ENCODE data around the gene ACTL10. TPM values are rescaled to one million over a fixed set of nuclear protein-coding genes. Genes with fewer than 3 reads are reported as not detected.

ACTL10 gene
- total and polyA plus RNA-seq, 4 donors = 0.63 to 1.2 (median 1.1) TPM

GRCh38 chr20:33653218-33653899, 13.4 kb upstream of the ACTL10 start:
- Histone ChIP-seq H3K27me3 (ENCODE audit: control insufficient read depth in 1 of 2, insufficient read depth in 2 of 2, low read length in 1 of 2) (no peaks in the 10 kb centered on the region), H3K27ac (ENCODE audit: low read depth in 1 of 2, low read length in 2 of 2) (no peak overlapping the region), H3K4me1 (ENCODE audit: control insufficient read depth in 1 of 2, insufficient read depth in 2 of 2, low read length in 2 of 2) (no peaks in the 10 kb centered on the region), H3K36me3 (ENCODE audit: control insufficient read depth in 1 of 2, insufficient read depth in 2 of 2, low read length in 1 of 2) (no peaks in the 10 kb centered on the region), H3K4me3 (ENCODE audit: low read length in 2 of 2) (no peak overlapping the region), H3K9me3 (ENCODE audit: control insufficient read depth, low read length) (no peaks in the 10 kb centered on the region)
- intact Hi-C loops (cut with DNase I) = loop anchor here in 1 of 2 donors (5.0 kb wide), 1 partner anchor 196 kb away; no protein-coding TSS in a partner anchor
- WGBS, 2 donors = 33 to 35% methylated on average over 16 of the region's 16 CpGs
- ATAC-seq (ENCODE audit: low FRiP score) = peak; percentile 62
- DNase-seq = peak; percentile 63 to 87

DNA sequence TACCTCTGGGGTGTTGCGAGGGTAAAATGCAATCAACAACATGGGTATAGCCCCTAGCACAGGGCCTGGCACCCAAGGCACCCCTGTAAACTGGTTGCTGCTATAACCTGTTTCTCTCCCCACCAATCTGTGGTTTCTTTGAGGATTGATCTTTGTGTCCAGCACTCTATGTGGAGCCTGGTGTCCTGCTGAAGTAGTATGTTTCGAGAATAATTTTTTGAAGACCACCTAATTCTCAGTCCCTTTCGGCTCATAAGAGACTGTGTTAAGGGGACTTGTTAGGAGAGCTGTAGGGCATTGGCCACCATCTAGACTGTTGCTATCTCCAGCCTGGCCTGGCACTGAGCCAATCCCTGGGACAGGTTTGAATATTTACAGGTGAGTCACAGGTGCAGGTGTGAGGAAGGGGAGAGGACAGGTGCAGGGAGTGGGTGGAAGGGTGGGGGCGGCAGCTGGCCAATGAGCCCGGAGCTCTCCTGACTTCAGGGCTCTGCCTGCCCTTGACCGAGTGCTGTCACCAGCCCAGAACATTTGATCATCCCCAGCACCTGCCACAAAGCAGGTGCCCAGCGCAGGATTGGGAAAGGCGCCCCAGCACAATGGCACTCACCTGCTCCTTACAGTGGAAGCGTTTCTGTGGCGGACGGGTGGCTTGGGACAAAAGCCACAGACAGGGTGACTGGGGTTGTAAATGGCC, 12.7 kb upstream of the ACTL10 start:
- no peak overlapping the region for H3K27ac ChIP-seq (ENCODE audit: low read depth in 1 of 2, low read length in 2 of 2)
- no peaks in the 10 kb centered on the region for H3K27me3 ChIP-seq (ENCODE audit: control insufficient read depth in 1 of 2, insufficient read depth in 2 of 2, low read length in 1 of 2)
- DNase-seq = peak in 1 of 2 donors; percentile 75
- no peaks in the 10 kb centered on the region for H3K4me1 ChIP-seq (ENCODE audit: control insufficient read depth in 1 of 2, insufficient read depth in 2 of 2, low read length in 2 of 2)
- H3K36me3 ChIP-seq (ENCODE audit: control insufficient read depth in 1 of 2, insufficient read depth in 2 of 2, low read length in 1 of 2) = no peaks in the 10 kb centered on the region
- H3K9me3 ChIP-seq (ENCODE audit: control insufficient read depth, low read length) = no peaks in the 10 kb centered on the region
- intact Hi-C loops (cut with DNase I) = loop anchor here in 1 of 2 donors (5.0 kb wide), 1 partner anchor 197 kb away; no protein-coding TSS in a partner anchor
- WGBS, 2 donors = 87 to 92% methylated on average over 10 to 11 of the region's 11 CpGs
- ATAC-seq (ENCODE audit: low FRiP score) = no peak
- no peak overlapping the region for H3K4me3 ChIP-seq (ENCODE audit: low read length in 2 of 2)

DNA sequence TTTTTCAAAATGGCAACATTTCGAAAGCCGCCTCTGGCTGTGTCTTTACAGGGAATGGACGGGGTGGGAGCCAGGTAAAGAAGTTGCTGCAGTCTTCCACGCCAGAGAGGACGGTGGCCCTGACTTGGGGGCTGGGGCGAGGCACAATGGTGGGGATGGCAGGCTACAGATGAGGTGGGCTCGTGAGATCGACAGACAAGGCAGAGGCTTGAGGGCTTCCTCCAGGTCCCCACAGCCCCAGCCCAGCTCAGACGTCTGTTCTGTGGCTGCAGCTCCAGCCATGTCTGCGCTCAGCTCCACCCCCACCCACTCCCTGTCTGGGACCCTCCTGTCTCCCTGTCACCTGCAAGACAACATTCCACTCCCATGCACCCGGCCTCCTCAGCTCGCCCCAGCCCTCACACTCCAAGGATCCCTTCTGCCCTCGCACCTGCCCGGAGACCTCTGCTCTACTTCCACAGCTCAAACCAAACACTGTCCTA, 12.0 kb upstream of the ACTL10 start:
- no peak for ATAC-seq (ENCODE audit: low FRiP score)
- H3K36me3 ChIP-seq (ENCODE audit: control insufficient read depth in 1 of 2, insufficient read depth in 2 of 2, low read length in 1 of 2) = no peaks in the 10 kb centered on the region
- no peak overlapping the region for H3K27ac ChIP-seq (ENCODE audit: low read depth in 1 of 2, low read length in 2 of 2)
- no peaks in the 10 kb centered on the region for H3K9me3 ChIP-seq (ENCODE audit: control insufficient read depth, low read length)
- intact Hi-C loops (cut with DNase I) = loop anchor here in 1 of 2 donors (5.0 kb wide), 1 partner anchor 197 kb away; no protein-coding TSS in a partner anchor
- no peaks in the 10 kb centered on the region for H3K4me1 ChIP-seq (ENCODE audit: control insufficient read depth in 1 of 2, insufficient read depth in 2 of 2, low read length in 2 of 2)
- 71 to 72% methylated on average over 14 of the region's 14 CpGs for WGBS, 2 donors
- no peak overlapping the region for H3K4me3 ChIP-seq (ENCODE audit: low read length in 2 of 2)
- no peaks in the 10 kb centered on the region for H3K27me3 ChIP-seq (ENCODE audit: control insufficient read depth in 1 of 2, insufficient read depth in 2 of 2, low read length in 1 of 2)
- peak in 1 of 2 donors; percentile 73 for DNase-seq

GRCh38 chr20:33655164-33655563, 11.6 kb upstream of the ACTL10 start:
- H3K4me1 ChIP-seq (ENCODE audit: control insufficient read depth in 1 of 2, insufficient read depth in 2 of 2, low read length in 2 of 2) = no peaks in the 10 kb centered on the region
- H3K27me3 ChIP-seq (ENCODE audit: control insufficient read depth in 1 of 2, insufficient read depth in 2 of 2, low read length in 1 of 2) = no peaks in the 10 kb centered on the region
- no peaks in the 10 kb centered on the region for H3K36me3 ChIP-seq (ENCODE audit: control insufficient read depth in 1 of 2, insufficient read depth in 2 of 2, low read length in 1 of 2)
- no peaks in the 10 kb centered on the region for H3K9me3 ChIP-seq (ENCODE audit: control insufficient read depth, low read length)
- intact Hi-C loops (cut with DNase I) = no loop called here
- ATAC-seq (ENCODE audit: low FRiP score) (no peak), DNase-seq (no peak)
- no peak overlapping the region for H3K4me3 ChIP-seq (ENCODE audit: low read length in 2 of 2)
- H3K27ac ChIP-seq (ENCODE audit: low read depth in 1 of 2, low read length in 2 of 2) = no peak overlapping the region
- WGBS, 2 donors = 50 to 56% methylated on average over 4 of the region's 4 CpGs

DNA sequence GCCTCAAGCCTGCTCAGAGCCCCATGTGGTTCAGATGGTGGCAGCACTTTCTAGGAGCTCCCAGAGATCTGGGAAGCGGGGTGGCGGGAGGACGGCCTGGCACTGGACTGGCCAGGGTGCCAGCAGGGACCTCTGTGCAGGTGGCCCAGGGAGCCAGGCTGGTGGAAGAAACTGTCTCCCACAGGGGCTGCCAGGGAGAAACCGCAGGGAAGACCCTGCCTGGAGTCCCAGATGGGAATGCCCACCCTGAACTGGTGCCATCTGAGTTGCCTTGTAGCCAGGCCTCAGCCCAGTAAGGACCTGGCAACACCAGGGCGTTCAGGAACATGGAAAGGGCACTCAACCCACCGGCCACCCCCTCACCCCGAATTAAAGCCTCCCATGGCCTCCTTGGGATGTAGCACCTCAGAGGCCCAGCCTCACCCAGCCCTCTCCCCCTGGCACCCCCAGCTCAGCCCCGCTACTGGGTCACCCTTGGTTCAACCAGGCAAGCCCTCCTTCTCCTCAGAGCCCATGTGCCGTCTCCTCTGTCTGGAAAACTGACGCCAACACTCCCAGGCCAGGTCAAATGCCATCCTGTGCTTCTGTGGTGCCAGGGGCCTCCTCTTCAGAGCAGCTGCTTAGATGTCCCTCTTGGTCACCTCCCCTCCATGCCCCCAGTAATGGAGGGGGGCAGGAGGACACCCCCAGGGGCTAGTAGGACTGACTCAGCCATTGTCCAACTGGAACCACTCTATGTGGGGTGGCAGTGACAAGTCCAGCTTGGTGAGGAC, 10.5 kb upstream of the ACTL10 start:
- Histone ChIP-seq H3K27me3 (ENCODE audit: control insufficient read depth in 1 of 2, insufficient read depth in 2 of 2, low read length in 1 of 2) (no peaks in the 10 kb centered on the region), H3K27ac (ENCODE audit: low read depth in 1 of 2, low read length in 2 of 2) (no peak overlapping the region), H3K4me3 (ENCODE audit: low read length in 2 of 2) (no peak overlapping the region), H3K9me3 (ENCODE audit: control insufficient read depth, low read length) (no peaks in the 10 kb centered on the region), H3K4me1 (ENCODE audit: control insufficient read depth in 1 of 2, insufficient read depth in 2 of 2, low read length in 2 of 2) (no peaks in the 10 kb centered on the region), H3K36me3 (ENCODE audit: control insufficient read depth in 1 of 2, insufficient read depth in 2 of 2, low read length in 1 of 2) (no peaks in the 10 kb centered on the region)
- DNase-seq (peak in 1 of 2 donors; percentile 57), ATAC-seq (ENCODE audit: low FRiP score) (no peak)
- 87 to 93% methylated on average over 10 of the region's 10 CpGs for WGBS, 2 donors
- intact Hi-C loops (cut with DNase I) = no loop called here

DNA sequence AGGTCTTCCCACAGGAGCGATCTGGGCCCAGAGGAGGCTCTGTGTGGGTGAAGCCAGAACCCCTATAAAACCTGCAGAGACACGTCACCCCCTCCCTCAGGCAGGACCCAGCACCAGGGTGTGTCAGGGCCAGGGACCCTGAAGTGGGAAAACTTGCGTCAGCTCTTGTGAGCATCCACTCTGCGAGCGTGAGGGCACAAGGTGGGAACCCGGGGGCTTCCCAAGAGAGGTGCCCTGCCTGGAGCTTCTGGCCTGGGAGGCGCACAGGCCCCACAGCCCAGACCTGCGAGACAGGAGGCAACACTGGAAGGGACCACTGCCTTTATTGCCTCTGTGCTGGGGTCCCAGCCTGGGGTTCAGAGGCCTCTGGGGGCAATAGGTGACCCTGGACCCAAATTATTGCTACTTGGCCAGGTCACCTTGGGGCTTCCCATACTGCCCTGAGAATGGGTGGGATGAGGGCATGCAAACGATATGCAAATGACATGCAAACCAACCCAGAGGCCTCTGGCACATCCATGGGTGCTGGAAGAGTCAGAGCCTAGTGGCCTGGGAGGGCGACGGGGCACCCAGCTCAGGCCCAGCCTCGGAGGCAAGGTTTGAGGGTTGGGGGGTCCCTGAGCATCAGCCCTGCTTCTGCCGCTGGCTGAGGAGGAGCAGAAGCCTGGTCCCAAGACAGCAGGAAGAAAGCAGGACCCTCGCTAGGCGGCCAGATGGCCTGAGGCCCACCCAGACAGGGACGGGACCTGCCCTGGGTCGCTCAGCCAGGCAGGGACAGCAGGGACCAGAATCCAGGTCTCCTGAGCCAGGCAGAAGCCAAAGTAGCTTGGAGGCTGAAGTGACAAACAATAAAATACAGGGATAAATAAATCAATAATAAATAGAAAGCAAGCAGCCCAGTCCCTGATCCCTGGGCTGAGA, 9.7 kb upstream of the ACTL10 start:
- 94 to 95% methylated on average over 17 of the region's 17 CpGs for WGBS, 2 donors
- Histone ChIP-seq H3K27me3 (ENCODE audit: control insufficient read depth in 1 of 2, insufficient read depth in 2 of 2, low read length in 1 of 2) (no peaks in the 10 kb centered on the region), H3K27ac (ENCODE audit: low read depth in 1 of 2, low read length in 2 of 2) (no peak overlapping the region), H3K4me3 (ENCODE audit: low read length in 2 of 2) (no peak overlapping the region), H3K4me1 (ENCODE audit: control insufficient read depth in 1 of 2, insufficient read depth in 2 of 2, low read length in 2 of 2) (no peaks in the 10 kb centered on the region), H3K36me3 (ENCODE audit: control insufficient read depth in 1 of 2, insufficient read depth in 2 of 2, low read length in 1 of 2) (no peaks in the 10 kb centered on the region), H3K9me3 (ENCODE audit: control insufficient read depth, low read length) (no peaks in the 10 kb centered on the region)
- DNase-seq (peak; percentile 42 to 64), ATAC-seq (ENCODE audit: low FRiP score) (no peak)
- intact Hi-C loops (cut with DNase I) = no loop called here

- 90 to 93% methylated on average over 12 of the region's 12 CpGs for WGBS, 2 donors
- no peaks in the 10 kb centered on the region for H3K4me1 ChIP-seq (ENCODE audit: control insufficient read depth in 1 of 2, insufficient read depth in 2 of 2, low read length in 2 of 2)
- ATAC-seq (ENCODE audit: low FRiP score) (no peak), DNase-seq (peak; percentile 27 to 66)
- H3K4me3 ChIP-seq (ENCODE audit: low read length in 2 of 2) = no peak overlapping the region
- intact Hi-C loops (cut with DNase I) = no loop called here
- H3K9me3 ChIP-seq (ENCODE audit: control insufficient read depth, low read length) = no peaks in the 10 kb centered on the region
- H3K27ac ChIP-seq (ENCODE audit: low read depth in 1 of 2, low read length in 2 of 2) = no peak overlapping the region
- no peaks in the 10 kb centered on the region for H3K36me3 ChIP-seq (ENCODE audit: control insufficient read depth in 1 of 2, insufficient read depth in 2 of 2, low read length in 1 of 2)
- H3K27me3 ChIP-seq (ENCODE audit: control insufficient read depth in 1 of 2, insufficient read depth in 2 of 2, low read length in 1 of 2) = no peaks in the 10 kb centered on the region
Measured at GRCh38 chr20:33657704-33658095, 9.0 kb upstream of the ACTL10 start.

- Histone ChIP-seq H3K36me3 (ENCODE audit: control insufficient read depth in 1 of 2, insufficient read depth in 2 of 2, low read length in 1 of 2) (no peaks in the 10 kb centered on the region), H3K27ac (ENCODE audit: low read depth in 1 of 2, low read length in 2 of 2) (no peak overlapping the region), H3K4me3 (ENCODE audit: low read length in 2 of 2) (no peak overlapping the region), H3K9me3 (ENCODE audit: control insufficient read depth, low read length) (no peaks in the 10 kb centered on the region), H3K4me1 (ENCODE audit: control insufficient read depth in 1 of 2, insufficient read depth in 2 of 2, low read length in 2 of 2) (no peaks in the 10 kb centered on the region), H3K27me3 (ENCODE audit: control insufficient read depth in 1 of 2, insufficient read depth in 2 of 2, low read length in 1 of 2) (no peaks in the 10 kb centered on the region)
- DNase-seq (peak; percentile 31 to 66), ATAC-seq (ENCODE audit: low FRiP score) (no peak)
- WGBS, 2 donors = 94 to 95% methylated on average over 8 of the region's 8 CpGs
- intact Hi-C loops (cut with DNase I) = no loop called here
Measured at GRCh38 chr20:33658510-33658909, 8.2 kb upstream of the ACTL10 start.

All from aorta (tissue), 5 donors.